GM19239 (cell line): ENCODE measurements around the gene SURF6.
"Not testable (repeated sequence)": the region's sequence is repeated elsewhere in the genome, so short reads cannot be mapped to it uniquely, and the experiment has no call there.

Experiments
- DNase-seq: peaks from one replicate; pipeline ENCODE4 v3.0.0; 2011; ENCODE audit warnings: low spot score; ENCODE audit not compliant: insufficient read length
- FAIRE-seq: peaks from 2 replicates; lab custom pipeline; 2011; peaks lifted over from hg19 to GRCh38; lab: Jason Lieb, UNC

The SURF6 gene

DNA sequence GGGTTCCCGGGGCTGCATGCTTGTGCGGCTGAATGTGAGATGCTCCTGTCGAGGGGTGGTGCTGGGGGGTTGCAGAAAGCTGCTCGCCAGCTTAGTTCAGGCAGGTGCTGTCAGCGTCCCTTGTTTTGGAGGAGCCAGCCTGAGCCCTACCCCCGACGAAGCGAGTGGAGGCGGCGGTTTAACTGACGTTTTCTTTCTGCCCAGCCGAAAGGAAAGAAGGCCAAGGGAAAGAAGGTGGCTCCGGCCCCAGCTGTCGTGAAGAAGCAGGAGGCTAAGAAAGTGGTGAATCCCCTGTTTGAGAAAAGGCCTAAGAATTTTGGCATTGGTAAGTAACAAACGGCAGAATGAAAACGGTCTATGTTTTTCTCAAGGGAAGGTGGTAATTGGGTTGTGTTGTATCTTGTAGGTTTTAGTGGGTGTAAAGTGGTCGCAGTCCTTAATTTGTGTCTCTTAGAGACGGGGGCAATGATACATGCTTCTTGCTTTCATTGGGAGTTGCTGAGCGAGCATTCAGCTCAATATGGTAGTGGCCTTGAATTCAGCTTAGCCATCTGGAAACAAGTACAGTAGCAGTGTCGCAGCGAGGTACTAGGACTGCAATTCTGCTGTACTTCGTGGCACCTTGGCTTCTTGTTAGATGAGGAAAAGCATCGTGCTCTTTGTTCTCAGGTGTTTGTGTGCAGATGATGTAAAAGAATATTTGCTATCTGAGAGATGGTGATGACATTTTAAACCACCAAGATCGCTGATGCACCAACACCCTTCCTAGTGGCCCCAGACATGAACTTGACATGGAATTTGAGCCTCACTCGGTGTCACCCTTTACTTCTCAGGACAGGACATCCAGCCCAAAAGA, 13.0 kb upstream of the SURF6 start:
- FAIRE-seq: no peak
- DNase-seq: no peak

DNA sequence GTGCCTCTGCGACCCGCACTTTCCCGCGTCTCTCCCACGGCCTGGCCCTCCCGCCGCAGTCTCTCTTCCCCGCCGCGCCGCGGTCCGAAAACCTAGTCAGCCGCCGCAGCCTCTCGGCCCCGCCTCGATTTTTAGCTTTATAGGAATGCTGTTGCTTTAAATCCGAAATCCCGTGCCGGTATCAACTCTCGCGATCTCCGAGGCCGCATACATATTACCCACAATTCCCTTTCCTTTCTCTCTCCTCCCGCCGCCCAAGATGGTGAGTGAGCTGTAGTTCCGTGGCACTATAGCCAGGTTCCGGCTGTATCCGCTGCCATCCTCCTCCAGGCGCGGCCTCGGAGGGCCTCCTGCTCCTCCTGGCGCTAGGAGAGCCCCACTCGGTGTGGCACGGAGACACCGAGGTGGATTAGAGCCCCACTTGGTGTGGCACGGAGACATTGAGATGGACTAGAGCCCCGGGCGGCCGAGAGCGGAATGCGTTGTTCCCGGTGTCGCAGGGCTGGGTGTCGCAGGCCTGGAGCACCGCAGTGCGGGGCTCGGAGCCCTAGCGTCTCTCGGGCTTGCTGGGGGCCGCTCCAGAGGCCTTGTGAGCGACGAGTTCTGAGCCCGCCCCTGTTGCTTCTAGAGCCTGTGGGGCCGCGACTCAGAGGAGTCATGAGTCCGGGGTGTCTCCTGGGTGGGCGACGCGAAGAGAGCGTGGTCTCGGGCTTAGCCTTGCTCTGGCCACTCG, 12.2 kb upstream of the SURF6 start, which contains the start of the genes MED22 and RPL7A:
Gene MED22 (minus strand): TSS at position 147 of the 733 bp plus-strand sequence. CDS start 1,469 bp downstream, outside the sequence.
Gene RPL7A (plus strand): TSS at position 234 of the 733 bp plus-strand sequence. CDS start 26 bp downstream, at position 260.
- FAIRE-seq: peak; percentile 95
- DNase-seq: peak; percentile 88

DNA sequence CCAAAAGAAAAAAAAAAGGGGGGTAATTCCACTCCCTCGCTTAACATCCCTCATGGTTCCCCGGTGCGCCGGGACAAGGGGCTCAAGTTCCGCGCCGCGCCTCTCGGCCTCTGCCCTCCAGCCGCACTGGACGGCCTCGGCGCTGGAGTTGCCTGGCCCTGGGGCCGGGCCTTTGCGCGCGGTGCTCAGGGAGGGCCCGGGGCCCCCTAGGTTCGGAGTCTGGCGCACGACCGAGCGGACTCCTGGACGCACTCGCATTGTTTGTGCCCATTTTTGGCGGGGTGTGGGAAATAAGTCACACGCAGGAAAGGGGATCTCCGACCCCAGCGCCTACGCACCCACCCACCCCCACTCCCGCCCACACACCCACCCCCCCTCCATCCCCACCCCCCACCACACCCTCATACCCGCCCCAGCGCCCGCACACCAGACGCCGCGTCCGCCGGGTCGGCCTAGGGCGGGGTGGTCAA, 11.6 kb upstream of the SURF6 start:
- DNase-seq (peak; percentile 48), FAIRE-seq (no peak)

DNA sequence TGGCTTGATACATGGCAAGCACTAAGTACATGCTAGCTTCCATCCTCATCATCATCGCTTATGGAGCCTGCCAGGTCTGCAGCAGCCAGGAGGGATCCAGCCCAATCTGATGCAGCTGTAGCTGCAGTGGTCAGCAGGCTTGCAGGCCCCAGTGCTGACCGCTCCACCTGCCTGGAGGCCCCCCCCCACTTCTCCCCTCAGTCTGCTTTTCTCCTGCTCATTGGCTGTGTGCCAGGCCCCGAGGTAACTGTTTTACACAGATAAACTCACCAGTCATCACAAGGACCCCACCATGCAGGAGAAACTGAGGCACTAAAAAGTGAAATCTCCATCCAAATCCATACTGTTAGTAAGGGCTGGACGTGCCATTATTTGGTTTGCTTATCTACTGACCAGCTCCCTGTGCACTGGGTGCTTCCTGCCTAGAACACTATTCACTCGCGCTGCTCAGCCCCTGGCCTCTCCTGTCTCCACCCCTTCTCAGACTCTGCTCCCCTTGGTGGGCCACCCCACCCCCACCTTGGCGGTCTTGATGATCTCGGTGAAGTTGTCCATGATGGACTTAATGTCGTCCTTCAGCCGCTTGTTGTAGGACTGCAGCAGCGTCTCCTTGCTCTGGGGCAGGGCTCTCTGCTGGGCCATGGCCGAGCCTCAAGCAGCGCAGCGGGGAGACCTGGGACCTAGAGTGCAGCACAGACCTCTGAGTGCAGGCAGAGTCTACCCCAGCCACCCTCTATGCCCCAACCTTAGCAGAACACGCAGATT, 10.2 kb upstream of the SURF6 start:
- FAIRE-seq (peak; percentile 4), DNase-seq (no peak)

DNA sequence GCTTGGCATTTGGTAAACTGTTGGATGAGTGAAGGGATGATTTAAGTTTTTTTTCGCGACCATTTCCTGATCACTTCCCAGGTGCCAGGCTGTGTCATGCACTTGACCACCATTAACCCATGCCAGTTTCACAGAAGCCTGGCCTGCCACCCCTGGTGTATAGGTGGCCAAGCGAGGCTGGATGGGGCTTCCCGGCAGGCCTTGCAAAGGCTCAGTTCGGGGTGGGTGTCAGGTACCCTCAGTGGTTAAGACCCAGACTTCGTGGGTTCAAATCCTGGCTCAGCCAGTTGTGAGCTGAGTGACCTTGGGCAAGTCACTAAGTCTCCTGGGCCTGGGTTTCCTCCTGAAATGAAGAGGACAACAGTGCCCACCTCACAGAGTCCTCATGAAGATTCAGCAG, 9.6 kb upstream of the SURF6 start:
- FAIRE-seq (no peak), DNase-seq (no peak)

DNA sequence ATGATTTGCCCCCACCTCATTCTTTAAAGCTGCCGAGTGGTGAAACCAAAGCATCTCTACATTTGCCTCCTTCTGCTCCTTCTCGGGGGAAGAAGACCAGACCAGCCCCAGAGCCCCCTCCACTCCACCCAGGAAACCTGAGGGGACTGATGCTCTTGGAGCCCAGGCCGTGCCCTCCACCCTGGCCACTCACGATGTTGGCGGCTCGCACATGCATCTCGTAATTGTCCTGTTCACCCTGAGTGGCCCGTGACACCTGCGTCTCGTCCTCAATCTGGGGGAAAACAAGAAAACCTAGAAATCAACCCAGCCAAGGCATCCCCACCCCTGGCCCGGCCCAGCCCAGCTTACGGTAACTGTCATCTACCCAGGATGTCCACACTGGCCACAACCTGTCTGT, 9.0 kb upstream of the SURF6 start:
- no peak for FAIRE-seq
- no peak for DNase-seq

DNA sequence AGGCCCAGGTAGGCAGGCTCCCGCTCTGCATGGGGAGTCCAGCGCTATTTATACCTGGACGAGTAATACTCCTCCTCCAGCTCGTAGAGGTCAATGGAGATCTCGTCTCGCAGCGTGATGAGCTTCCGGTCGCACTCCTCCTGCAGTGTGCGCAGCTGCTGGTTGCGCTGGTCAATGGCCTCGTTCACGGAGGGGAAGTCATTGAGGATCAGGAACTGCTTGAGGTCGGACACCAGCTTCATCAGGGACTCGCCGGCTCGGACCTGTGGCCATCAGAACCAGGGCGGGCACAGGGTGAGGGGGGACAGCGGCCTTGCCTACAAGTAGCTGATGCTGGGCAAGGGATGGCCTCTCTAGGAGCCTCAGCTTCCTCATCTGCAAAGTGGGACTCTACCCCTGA, 8.1 kb upstream of the SURF6 start:
- no peak for FAIRE-seq
- no peak for DNase-seq

DNA sequence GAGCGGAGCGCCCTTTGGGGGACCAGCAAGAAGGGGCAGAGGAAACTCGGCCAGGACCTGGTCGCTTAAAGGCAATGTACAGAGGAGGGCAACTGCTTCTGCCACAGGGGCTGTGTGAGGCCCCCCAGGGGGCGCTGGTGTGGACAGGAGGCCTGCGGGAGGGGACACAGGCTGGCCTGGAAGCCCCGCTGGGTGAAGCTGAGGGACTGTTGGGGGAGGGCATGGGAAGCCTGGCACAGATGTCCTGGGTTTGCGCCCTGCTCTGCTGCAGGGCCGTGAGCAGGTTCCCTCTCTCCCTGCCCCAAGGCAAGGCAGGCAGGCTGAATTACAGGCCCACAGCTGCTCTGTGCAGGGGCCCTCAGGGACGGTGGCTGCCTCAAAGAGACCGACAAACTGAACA, 6.6 kb upstream of the SURF6 start:
- DNase-seq (no peak), FAIRE-seq (no peak)

DNA sequence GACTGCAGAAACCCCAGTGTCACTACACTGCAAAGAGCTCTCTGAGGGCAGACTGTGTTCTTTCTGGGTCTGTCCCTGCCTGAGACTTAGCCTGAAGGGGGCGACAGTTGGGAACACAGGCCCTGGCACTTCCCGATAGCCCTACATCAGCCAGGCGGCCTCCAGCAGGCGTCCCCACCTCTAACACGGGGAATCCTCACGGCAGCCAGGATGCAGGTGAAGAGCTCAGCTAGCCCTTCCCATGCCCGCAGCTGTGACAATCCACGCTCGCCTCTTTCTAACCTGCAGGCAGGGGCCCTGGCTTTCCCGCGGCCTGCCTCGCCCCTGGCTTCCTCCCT, 6.0 kb upstream of the SURF6 start:
- FAIRE-seq: no peak

DNA sequence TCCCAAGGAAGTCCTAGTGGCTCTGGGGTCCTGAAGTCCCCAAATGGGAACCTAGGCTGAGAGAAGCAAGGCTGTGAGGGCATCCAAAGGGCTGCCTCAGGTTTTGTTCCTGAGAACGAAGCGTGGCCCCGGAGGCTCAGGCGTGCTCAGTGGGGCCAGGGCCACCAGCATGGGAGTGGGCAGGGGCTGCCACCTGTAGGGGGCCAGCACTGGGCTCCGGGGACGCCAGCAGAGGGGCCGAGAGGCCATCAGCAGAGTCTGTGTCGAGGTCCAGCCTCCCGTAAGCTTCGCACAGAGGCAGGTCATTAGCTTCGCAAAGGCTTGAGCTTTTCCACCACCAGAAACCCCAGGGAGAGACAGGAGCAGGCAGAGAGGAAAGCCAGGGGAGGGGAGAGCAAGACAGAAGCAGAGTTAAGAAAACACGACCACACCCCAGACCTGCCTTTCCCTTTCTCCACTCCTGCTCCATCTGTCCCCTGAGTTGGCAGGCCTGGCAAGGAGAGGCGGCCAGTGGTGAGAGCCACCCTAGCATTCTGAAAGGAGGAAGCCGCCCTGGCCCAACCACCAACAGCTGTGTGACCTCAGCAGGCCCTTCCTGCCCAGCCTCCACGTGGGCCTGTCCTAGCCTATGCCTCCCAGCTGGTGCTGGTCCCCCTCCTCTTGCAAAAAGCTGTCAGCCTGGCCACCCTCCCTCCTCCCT, 5.5 kb upstream of the SURF6 start:
- no peak for FAIRE-seq

More for the DNA sequence above, 6.0 kb upstream of the SURF6 start:
- no peak for DNase-seq

DNA sequence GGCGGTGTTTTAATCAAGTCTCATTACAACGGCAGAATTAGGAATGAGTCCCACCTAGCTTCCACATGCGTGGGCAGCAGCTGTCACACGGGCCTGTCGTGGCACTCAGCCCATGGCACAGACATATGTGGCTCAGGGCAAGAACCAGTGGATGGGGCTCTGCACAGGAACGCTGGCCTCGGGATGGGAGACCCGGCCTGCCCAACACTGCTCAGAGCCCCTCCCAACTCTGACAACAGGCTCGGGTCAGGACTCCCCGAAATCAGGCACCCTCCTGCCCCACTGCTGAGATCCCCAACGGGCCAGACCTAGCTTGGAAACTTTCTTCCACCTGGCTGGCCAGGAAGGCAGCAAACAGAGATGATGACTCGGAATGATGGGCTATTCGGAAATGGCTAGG, 4.9 kb upstream of the SURF6 start:
- no peak for FAIRE-seq
- no peak for DNase-seq

More for the DNA sequence above, 5.5 kb upstream of the SURF6 start:
- DNase-seq: no peak

DNA sequence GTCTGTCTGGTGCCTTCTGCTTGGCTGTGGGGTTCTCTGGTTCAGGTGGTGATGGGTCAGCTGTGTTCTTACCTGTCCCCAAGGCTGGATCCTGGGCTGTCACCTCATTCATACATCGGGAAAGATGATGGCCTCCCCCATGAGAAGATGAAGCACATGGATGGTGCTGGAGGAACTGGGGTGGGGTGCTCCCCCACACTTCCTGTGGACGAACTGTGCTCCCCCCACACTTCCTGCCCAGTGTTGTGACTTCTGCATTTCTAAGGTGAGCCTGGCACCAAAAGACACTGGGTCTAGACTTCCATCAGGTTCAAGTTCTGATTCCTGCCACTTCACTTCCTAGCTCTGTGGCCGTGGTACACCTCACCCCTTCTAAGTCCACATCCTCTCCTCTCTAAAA, 4.3 kb upstream of the SURF6 start:
- FAIRE-seq: no peak
- no peak for DNase-seq

DNA sequence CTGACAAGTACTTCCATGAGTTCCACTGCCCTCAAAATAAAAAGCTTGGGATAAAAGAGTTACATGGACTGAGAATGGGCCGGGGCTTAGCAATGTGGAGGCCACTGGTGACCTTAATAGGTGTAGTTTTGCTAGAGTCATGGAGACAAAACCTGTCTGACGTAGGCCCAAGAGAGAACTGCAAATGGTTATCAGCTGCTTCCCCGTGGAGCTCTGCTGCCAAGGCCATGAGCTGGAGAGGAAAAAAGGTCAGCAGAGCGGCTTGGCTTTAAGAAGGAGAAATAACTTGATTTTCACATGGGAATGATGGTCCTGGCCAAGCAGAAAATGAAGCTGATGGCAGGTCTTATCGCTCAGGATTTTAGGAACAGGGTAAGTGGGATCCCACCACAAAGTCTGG, 3.7 kb upstream of the SURF6 start:
- DNase-seq (no peak), FAIRE-seq (no peak)

DNA sequence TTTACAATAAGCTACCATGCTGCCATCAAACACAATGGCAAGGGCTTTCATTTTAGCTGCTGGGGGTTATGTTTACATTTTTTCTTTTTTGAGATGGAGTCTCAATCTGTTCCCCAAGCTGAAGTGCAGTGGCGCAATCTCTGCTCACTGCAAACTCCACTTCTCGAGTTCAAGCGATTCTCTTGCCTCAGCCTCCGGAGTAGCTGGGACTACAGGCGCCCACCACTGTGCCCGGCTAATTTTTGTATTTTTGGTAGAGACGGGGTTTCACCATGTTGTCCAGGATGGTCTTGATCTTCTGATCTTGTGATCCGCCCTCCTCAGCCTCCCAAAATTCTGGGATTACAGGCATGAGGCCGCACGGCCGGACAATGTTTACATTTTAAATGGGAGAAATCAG, 1.1 kb downstream of the SURF6 start:
- DNase-seq, FAIRE-seq: not testable (repeated sequence)

DNA sequence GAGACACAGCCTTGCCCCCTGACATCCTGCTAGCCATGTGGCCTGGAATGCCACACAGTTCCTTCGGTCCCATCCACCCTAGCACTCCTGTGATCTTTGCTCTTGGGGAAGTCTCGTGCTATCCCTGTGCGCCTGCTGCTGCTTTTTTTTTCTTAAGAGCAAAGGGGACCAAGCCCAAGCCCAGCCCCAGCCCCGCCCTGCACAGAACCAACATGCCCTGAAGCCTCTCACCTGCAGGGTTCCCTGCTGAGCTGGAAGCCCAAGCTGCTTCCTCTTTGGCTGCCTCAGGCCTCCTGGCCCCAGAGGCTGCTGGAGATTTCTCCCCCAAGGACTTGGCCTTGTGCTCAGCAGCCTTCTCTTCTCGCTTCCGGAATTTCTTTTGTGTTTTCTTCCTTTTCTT, 1.8 kb downstream of the SURF6 start:
- FAIRE-seq (no peak), DNase-seq (no peak)

DNA sequence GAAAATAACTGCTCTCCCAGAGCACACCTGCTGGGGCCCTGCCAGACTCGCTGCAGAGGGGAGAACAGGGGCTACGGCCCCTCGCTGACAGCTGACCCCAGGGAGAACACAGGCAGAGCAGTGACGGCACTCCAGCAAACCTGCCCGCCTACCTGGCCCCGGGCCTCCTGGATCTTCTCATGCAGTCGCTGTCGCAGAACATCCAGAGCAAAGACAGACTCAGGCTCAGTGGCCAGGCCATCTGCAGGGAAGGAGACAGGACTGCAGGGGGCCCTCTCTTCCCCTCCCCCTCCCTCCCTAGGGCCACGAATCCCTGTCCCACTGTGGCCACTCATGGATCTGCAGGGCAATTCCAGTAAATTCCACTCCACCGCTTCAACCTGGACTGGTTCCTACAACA, 2.4 kb downstream of the SURF6 start:
- FAIRE-seq (no peak), DNase-seq (no peak)

DNA sequence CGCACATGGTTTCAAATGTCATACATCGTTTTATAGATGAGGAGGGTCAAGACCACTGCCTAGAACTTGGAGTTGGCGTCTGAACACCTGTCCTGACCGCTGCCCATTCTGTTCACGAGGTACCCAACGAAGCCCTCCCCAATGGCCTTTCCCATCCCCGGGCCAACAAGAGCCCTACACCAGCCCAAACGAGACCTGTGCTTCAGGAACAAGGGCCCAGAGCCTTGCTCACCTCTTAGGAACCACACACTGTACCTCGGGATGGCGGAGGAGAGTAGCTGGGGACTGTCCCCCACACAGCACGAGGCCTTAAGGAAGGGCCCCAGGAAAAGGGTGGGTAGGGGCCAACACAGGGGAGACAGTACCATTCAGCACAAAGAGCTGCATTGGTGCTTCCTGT, 3.0 kb downstream of the SURF6 start:
- DNase-seq (no peak), FAIRE-seq (no peak)

DNA sequence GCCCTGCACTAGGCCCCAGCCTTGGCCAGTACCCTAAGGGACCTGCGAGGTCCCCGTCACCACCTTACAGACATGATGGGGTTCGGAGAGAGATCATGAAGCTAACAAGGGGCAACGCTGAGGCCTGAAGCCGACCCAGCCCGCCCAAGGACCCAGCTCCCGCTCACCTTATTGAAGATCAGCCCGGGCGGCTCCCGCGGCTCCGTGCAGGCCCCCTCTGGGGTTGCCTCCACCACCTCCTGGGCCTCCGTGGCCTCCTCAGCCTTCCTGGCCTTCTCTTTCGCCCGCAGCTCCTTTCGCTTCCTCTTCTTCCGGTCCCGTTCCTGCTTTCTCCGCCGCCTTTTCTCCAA, 3.6 kb downstream of the SURF6 start:
- FAIRE-seq (no peak), DNase-seq (no peak)

DNA sequence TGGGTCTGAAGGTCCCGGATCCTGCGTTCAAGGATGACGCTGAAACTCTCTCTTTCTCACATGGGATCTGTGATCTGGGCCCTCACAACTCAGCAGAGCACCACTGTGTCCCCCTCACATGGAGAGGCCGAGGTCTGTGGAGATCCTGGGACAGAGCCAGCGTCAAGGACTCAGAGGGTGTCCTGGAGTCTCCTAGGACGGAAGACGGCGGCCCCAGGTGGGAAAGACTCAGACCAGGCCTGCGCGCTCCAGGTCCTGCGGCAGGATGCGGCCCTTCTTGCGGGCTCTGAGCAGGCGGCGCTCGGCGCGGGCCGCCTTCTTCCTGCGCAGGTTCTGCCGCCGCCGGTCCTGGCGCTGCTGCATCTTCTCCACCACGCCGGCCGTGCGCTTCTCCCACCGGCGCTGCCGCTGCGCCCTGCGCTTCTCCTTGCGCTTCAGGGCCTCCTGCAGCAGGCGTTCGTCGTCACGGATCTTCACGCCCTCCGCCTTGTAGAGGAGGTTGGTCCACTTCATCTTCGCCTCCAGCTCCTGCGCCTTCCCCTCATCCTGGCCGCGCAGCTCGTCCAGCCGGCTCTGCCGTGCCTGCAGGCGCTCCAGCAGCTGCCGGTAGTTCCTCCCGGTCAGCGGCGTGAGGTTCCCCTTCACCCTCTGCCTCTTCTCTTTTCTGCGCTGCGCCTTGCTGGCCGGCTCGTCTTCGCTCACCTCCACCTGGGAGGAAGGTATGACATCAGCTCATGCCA, 4.2 kb downstream of the SURF6 start:
- FAIRE-seq (no peak), DNase-seq (no peak)
